GM12865 (cell line): ENCODE data around the gene DPH1.

Experiments used
- DNase-seq: peaks from one replicate; pipeline ENCODE4 v3.0.0; 2010; ENCODE audit warnings: low read depth
- H3K4me3 ChIP-seq: 2 replicates; pipeline ENCODE4 v1.5.1; 2011; ENCODE audit warnings: mild to moderate bottlenecking, low read depth, low read length, control low read depth
- CTCF ChIP-seq: IDR thresholded peaks from 2 replicates; pipeline ENCODE4 v1.5.1; 2011; ENCODE audit warnings: low read length, control low read depth, low read depth, inconsistent platforms; ENCODE audit not compliant: insufficient read depth; ENCODE audit errors: missing control alignments

DPH1 gene

GRCh38 chr17:2017274-2017941, 12.5 kb upstream of the DPH1 start:
- TF ChIP-seq CTCF = no peak
- no peak overlapping the region for H3K4me3 ChIP-seq
- DNase-seq = peak; percentile 69

GRCh38 chr17:2018716-2019510, 11.0 kb upstream of the DPH1 start:
- H3K4me3 ChIP-seq = no peak overlapping the region
- TF ChIP-seq CTCF = no peak
- DNase-seq = no peak

DNA sequence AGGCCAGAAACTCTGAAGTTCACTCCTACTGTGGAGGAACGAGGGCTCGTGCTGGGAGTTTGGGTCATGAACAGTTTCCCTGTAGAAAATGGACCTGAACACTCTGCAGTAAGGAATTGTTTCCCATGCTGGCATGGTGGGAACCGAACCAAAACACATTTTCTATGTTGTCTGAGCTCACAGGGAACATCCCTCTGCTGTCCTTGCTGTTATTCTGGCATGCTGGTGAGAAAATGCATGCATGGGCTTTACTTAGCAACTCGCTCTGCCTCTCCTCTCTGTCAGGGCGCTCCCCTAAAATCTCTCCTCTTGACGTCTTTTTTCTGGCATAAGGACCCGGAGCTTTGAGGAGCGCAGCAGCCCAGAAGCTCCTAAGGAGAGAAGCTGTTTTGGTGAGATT, 10.2 kb upstream of the DPH1 start:
- DNase-seq = no peak
- no peak for TF ChIP-seq CTCF
- no peak overlapping the region for H3K4me3 ChIP-seq

DNA sequence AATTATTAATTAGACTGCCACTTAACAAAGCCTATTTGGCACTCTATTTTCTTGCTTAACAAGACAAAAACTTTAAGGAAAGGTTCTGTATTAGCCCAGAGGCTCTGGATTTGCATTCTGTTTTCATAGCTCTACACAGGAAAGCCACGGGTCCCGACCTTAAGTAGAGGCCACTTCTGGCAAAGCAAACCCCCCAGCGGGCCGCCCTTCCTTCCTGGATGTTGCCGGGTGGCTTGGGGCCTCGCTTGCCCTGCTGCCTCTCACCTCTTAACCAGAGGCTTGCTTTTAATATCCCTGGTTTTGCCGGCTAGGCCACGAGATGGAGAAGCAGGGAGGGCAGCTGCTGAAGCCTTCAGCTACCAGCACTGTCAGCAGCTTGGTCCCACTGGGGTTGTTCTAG, 9.2 kb upstream of the DPH1 start:
- no peak for TF ChIP-seq CTCF
- no peak for DNase-seq
- H3K4me3 ChIP-seq = no peak overlapping the region

- H3K4me3 ChIP-seq = no peak overlapping the region
- no peak for TF ChIP-seq CTCF
- DNase-seq = no peak
Observed at GRCh38 chr17:2022647-2023240, 7.2 kb upstream of the DPH1 start.

GRCh38 chr17:2023256-2023655, 6.7 kb upstream of the DPH1 start:
- no peak for TF ChIP-seq CTCF
- no peak overlapping the region for H3K4me3 ChIP-seq
- no peak for DNase-seq
